Uterus (tissue), 2 donors: ENCODE results near the gene DRC7.

Source experiments
- CTCF ChIP-seq, 4 experiments: fragments of 200-600 bp in 2 of 4; fragments of 450-650 bp in 2 of 4; sonication (generic) in 2 of 4; IDR thresholded peaks; one replicate each; pipeline ENCODE4 v1.5.1; 2016 to 2019; ENCODE audit warnings: antibody characterized with exemption in 4 of 4, mild to moderate bottlenecking in 2 of 4, moderate library complexity in 1 of 4
- POLR2A ChIP-seq, 2 donors: fragments of 450-650 bp; IDR thresholded peaks; one replicate each; pipeline ENCODE4 v1.6.1; 2016; ENCODE audit warnings: antibody characterized with exemption in 2 of 2, mild to moderate bottlenecking in 1 of 2, moderate library complexity in 1 of 2

- TF ChIP-seq CTCF (IDR thresholded peaks at IDR 0.05): no peak
- no peak for TF ChIP-seq POLR2A (IDR thresholded peaks at IDR 0.05)
These were observed 32.4 kb upstream of the DRC7 start for GRCh38 chr16:57661936-57662906.
